NCI-H1092 (cell line): ENCODE results near the gene TPM1.
"Not testable (repeated sequence)": the region's sequence is repeated elsewhere in the genome, so short reads cannot be mapped to it uniquely, and the experiment has no call there.

Experiments
- DNase-seq: peaks from one replicate; lab custom pipeline; 2025; lab: John Stamatoyannopoulos, UW

Gene TPM1

GRCh38 chr15:63094495-63094931, 52.0 kb downstream of the TPM1 start:
- no peak for DNase-seq

GRCh38 chr15:63096178-63096577, 53.6 kb downstream of the TPM1 start:
- DNase-seq = no peak

- DNase-seq = not testable (repeated sequence)
Measured at GRCh38 chr15:63098901-63099300, 56.4 kb downstream of the TPM1 start.

DNA sequence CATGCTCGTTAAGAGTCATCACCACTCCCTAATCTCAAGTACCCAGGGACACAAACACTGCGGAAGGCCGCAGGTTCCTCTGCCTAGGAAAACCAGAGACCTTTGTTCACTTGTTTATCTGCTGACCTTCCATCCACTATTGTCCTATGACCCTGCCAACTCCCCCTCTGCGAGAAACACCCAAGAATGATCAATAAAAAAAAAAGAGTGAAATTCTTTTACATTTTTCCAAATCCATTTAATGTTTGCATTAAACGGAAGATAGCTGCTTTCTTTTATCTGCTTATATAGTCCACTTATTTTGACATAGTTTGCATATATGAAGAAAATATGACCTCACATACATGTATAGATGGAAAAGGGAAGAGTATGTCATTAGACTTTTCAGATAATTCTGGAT, 57.0 kb downstream of the TPM1 start:
- not testable (repeated sequence) for DNase-seq

- DNase-seq = no peak
Measured at GRCh38 chr15:63103416-63103815, 60.9 kb downstream of the TPM1 start.

- DNase-seq = no peak
Measured at GRCh38 chr15:63104727-63105126, 62.2 kb downstream of the TPM1 start.

DNA sequence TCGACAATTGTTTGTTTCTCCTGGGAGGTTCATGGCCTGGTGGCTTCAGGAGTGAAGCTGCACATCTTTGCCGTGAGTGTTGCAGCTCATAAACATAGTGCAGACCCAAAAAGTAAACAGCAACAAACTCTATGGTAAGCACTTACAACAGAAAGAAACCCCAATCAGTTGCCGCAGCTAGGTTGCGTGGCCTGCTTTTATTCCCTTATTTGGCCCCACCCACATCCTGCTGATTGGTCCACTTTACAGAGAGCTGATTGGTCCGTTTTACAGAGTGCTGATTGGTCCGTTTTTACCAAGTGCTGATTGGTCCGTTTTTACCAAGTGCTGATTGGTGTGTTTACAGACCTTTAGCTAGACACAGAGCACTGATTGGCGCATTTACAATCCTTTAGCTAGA, 62.8 kb downstream of the TPM1 start:
- not testable (repeated sequence) for DNase-seq

DNA sequence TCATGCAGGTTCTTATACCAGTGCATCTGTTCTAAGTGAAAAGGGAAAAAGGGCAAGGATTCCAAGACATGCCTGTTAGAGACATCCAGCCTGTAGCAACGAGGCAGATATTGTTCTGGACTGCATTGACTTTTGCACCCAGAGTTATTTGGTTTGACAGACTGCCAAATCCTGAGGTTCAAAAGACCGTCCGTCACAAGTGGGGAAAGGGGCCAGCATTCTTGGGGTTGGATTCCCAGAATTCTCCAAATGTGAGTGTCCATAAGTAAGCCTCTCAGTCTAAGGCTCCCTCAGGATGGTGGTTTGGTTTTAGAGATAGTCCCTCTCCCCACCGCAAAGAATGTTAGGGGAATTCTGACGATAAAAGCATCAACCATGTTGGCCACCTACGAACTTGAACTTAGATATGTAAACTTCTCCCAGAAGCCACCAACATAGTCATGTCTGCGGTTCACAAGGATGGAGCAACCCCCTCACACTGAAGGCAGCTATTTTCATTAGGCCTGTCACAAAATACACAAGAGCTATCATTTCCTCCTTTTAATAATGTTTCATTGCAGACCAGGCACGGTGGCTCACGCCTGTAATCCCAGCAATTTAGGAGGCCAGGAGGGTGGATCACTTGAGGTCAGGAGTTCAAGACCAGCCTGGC, 65.5 kb downstream of the TPM1 start:
- no peak for DNase-seq

GRCh38 chr15:63109498-63109897, 67.0 kb downstream of the TPM1 start:
- no peak for DNase-seq

GRCh38 chr15:63109920-63110319, 67.4 kb downstream of the TPM1 start:
- DNase-seq = no peak

GRCh38 chr15:63110428-63111026, 68.0 kb downstream of the TPM1 start:
- no peak for DNase-seq

DNA sequence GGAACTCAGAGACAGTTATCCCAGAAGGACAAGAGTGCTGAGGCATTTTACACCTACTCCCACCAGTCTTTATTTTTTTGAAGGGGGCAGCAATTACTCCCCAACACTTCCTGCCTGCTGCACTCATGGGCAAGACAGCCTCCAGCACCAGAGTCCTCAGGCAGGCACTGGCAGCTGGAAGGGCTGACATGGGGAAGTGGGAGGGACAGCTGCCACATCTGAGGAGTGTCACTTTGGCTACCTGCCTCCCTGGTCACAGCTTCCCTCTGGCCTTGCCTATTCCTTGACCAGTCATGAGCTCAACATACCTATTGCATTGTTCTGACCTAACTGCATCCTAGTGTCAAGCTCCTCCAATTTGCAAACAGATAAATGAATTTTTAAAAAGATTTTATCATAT, 68.9 kb downstream of the TPM1 start:
- no peak for DNase-seq

- DNase-seq = no peak
Measured at GRCh38 chr15:63112871-63113270, 70.3 kb downstream of the TPM1 start.

DNA sequence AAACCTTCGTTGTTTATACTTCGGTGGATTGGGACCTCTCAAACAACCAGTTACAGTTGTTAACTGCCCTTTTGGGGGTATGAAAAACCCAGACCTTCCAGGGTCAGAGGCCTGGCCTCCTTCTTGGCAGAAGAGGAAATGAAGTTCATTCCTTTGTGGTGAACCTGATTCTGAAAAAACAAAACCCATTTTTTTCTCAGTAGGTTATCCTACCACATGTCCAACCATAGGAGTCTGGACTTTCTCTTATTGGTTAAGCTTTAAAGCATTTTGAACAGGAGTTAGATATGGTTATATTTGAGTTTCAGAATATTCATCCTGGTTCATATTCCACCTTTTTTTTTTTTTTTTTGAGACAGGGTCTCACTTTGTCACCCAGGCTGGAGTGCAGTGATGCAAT, 71.9 kb downstream of the TPM1 start:
- no peak for DNase-seq
